Measurements from ENCODE around the gene TOMM20L.
A peak's percentile ranks its signal among the peaks of the same experiment; 100 is the strongest.

Gene TOMM20L

GRCh38 chr14:58408681-58409215, 13.0 kb downstream of the TOMM20L start:
- TF ChIP-seq ZBTB7A (IDR thresholded peaks at IDR 0.05; ENCODE audit: low read depth), result no peak
- no peak for TF ChIP-seq EP300 (IDR thresholded peaks at IDR 0.05; ENCODE audit: borderline replicate concordance)
- TF ChIP-seq, protein P1, sequence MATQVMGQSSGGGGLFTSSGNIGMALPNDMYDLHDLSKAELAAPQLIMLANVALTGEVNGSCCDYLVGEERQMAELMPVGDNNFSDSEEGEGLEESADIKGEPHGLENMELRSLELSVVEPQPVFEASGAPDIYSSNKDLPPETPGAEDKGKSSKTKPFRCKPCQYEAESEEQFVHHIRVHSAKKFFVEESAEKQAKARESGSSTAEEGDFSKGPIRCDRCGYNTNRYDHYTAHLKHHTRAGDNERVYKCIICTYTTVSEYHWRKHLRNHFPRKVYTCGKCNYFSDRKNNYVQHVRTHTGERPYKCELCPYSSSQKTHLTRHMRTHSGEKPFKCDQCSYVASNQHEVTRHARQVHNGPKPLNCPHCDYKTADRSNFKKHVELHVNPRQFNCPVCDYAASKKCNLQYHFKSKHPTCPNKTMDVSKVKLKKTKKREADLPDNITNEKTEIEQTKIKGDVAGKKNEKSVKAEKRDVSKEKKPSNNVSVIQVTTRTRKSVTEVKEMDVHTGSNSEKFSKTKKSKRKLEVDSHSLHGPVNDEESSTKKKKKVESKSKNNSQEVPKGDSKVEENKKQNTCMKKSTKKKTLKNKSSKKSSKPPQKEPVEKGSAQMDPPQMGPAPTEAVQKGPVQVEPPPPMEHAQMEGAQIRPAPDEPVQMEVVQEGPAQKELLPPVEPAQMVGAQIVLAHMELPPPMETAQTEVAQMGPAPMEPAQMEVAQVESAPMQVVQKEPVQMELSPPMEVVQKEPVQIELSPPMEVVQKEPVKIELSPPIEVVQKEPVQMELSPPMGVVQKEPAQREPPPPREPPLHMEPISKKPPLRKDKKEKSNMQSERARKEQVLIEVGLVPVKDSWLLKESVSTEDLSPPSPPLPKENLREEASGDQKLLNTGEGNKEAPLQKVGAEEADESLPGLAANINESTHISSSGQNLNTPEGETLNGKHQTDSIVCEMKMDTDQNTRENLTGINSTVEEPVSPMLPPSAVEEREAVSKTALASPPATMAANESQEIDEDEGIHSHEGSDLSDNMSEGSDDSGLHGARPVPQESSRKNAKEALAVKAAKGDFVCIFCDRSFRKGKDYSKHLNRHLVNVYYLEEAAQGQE (IDR thresholded peaks at IDR 0.05; ENCODE audit: low read depth), result no peak
- no peak for TF ChIP-seq MAX (IDR thresholded peaks at IDR 0.05)
- no peak for TF ChIP-seq NFIC (IDR thresholded peaks at IDR 0.05)
- no peak for TF ChIP-seq TAF1 (IDR thresholded peaks at IDR 0.05; ENCODE audit: low read depth)
- no peak for TF ChIP-seq YY1 (IDR thresholded peaks at IDR 0.05; ENCODE audit: low read depth)
- TF ChIP-seq EGR1 (IDR thresholded peaks at IDR 0.05), result no peak
- TF ChIP-seq TEAD4 (IDR thresholded peaks at IDR 0.05), result no peak
- no peak for TF ChIP-seq TCF12 (IDR thresholded peaks at IDR 0.05; ENCODE audit: low read depth)
- TF ChIP-seq CEBPB (IDR thresholded peaks at IDR 0.05), result no peak
- no peak for TF ChIP-seq FOXM1 (IDR thresholded peaks at IDR 0.05; ENCODE audit: borderline replicate concordance, low read depth)
- TF ChIP-seq CREB1 (IDR thresholded peaks at IDR 0.05; ENCODE audit: low read depth), result no peak
- no peak for TF ChIP-seq USF1 (IDR thresholded peaks at IDR 0.05)
- no peak for TF ChIP-seq RAD21 (IDR thresholded peaks at IDR 0.05; ENCODE audit: low read depth)

- TF ChIP-seq MAX (IDR thresholded peaks at IDR 0.05), result no peak
- no peak for TF ChIP-seq USF1 (IDR thresholded peaks at IDR 0.05)
These were observed 19.1 kb downstream of the TOMM20L start for GRCh38 chr14:58414845-58415244.

DNA sequence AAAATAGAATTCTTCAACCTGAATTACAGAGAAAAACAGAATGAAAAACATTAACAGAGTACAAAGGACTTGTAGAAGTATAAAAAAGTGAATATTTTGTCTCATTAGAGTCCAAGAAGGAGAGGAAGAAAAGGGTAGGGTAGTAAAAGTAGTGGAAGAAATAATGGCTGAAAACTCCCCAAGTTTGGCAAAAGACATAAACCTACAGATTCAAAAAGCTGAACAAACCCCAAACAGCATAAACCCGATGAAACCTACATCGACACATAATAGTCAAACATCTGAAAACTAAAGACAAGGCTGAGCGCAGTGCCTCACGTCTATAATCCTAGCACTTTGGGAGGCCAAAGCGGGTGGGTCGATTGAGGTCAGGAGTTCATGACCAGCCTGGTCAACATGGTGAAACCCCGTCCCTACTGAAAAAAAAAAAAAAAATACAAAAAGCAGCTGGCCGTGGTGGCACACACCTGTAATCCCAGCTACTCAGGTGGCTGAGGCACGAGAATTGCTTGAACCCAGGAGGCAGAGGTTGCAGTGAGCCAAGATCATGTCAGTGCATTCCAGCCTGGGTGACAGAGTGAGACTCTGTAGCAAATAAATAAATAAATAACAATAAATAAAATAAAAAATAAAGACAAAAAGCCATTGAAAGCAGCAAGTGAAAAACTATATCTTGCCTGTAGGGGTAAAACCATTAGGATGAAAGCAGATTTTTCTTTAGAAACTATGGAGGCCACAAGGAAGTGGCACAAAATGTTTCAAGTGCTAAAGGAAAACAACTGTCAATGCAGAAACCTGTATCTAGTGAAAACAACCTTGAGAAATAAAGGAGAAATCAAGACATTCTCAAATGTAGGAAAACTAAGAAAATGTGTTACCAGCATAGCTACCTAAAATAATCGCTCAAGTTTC, 20.2 kb downstream of the TOMM20L start:
- no peak for TF ChIP-seq USF1 (IDR thresholded peaks at IDR 0.05)
- TF ChIP-seq, protein P1 (IDR thresholded peaks at IDR 0.05; ENCODE audit: low read depth), result no peak
- no peak for TF ChIP-seq TAF1 (IDR thresholded peaks at IDR 0.05; ENCODE audit: low read depth)
- no peak for TF ChIP-seq FOXM1 (IDR thresholded peaks at IDR 0.05; ENCODE audit: borderline replicate concordance, low read depth)
- no peak for TF ChIP-seq YY1 (IDR thresholded peaks at IDR 0.05; ENCODE audit: low read depth)
- no peak for TF ChIP-seq EP300 (IDR thresholded peaks at IDR 0.05; ENCODE audit: borderline replicate concordance)
- no peak for TF ChIP-seq EGR1 (IDR thresholded peaks at IDR 0.05)
- TF ChIP-seq CREB1 (IDR thresholded peaks at IDR 0.05; ENCODE audit: low read depth), result no peak
- TF ChIP-seq RAD21 (IDR thresholded peaks at IDR 0.05; ENCODE audit: low read depth), result no peak
- no peak for TF ChIP-seq NFIC (IDR thresholded peaks at IDR 0.05)

DNA sequence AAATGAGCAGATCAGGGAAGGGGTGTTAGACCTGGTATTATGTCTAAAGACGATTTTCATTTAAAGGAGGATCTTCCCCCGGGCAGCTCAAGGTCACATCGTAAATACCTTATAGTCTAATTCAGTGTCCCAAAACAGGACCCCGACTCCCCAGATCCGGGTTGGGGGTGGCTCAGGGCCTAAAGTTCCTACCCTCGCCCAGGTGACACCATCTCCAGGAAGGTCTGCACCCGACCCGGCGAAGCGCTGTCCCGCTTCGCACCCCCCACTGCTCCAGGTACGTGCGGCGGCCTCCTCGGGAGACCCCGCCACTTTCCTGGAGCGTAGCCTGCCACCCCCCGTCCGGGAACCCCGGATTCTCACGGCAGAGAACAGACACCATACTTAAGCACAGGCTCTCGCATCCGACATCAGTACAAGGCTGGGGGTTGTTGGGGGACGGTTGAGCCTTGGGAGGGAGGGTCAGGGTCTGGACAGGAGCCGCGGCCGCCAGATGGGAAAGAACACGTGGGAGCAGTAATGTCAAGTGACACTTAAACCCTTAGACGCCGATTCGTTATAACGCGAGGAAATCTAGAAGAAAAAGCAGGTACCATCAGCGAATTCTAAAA, 31.0 kb downstream of the TOMM20L start:
- no peak for TF ChIP-seq EP300 (IDR thresholded peaks at IDR 0.05; ENCODE audit: borderline replicate concordance)
- no peak for TF ChIP-seq FOXM1 (IDR thresholded peaks at IDR 0.05; ENCODE audit: borderline replicate concordance, low read depth)
- TF ChIP-seq TCF12 (IDR thresholded peaks at IDR 0.05; ENCODE audit: low read depth), result peak; percentile 23; the same call in 1 of the 2 replicates
- no peak for TF ChIP-seq ZBTB7A (IDR thresholded peaks at IDR 0.05; ENCODE audit: low read depth)
- no peak for TF ChIP-seq NFIC (IDR thresholded peaks at IDR 0.05)
- peak; percentile 92 for TF ChIP-seq MAX (IDR thresholded peaks at IDR 0.05)
- no peak for TF ChIP-seq CREB1 (IDR thresholded peaks at IDR 0.05; ENCODE audit: low read depth)
- TF ChIP-seq CEBPB (IDR thresholded peaks at IDR 0.05), result no peak
- TF ChIP-seq YY1 (IDR thresholded peaks at IDR 0.05; ENCODE audit: low read depth), result no peak; the same call in 1 of the 2 replicates
- no peak for TF ChIP-seq EGR1 (IDR thresholded peaks at IDR 0.05)
- TF ChIP-seq, protein P1 (IDR thresholded peaks at IDR 0.05; ENCODE audit: low read depth), result no peak
- no peak for TF ChIP-seq RAD21 (IDR thresholded peaks at IDR 0.05; ENCODE audit: low read depth)
- peak; percentile 91 for TF ChIP-seq USF1 (IDR thresholded peaks at IDR 0.05)
- TF ChIP-seq TAF1 (IDR thresholded peaks at IDR 0.05; ENCODE audit: low read depth), result peak; percentile 83
- TF ChIP-seq TEAD4 (IDR thresholded peaks at IDR 0.05), result no peak
